HL-60 (cell line): ENCODE data around the gene NTNG2.

Source experiments
- DNase-seq, 2 experiments: peaks; one replicate each; pipeline ENCODE4 v3.0.0-alpha.2; 2010 to 2020; ENCODE audit warnings: low read depth in 1 of 2, low spot score in 1 of 2
- H3K27ac ChIP-seq: fragments of 250-450 bp; sonication (Bioruptor Pico); replicated peaks from 2 replicates; pipeline ENCODE4 v1.5.1; 2020; ENCODE audit warnings: mild to moderate bottlenecking, moderate library complexity
- H3K27me3 ChIP-seq: fragments of 250-450 bp; sonication (Bioruptor Pico); 2 replicates; pipeline ENCODE4 v1.5.1; 2021; ENCODE audit warnings: mild to moderate bottlenecking, moderate library complexity; ENCODE audit not compliant: insufficient read depth, poor library complexity, severe bottlenecking
- H3K4me3 ChIP-seq: replicated peaks from 2 replicates; pipeline ENCODE4 v1.5.1; 2011; ENCODE audit warnings: mild to moderate bottlenecking, control low read depth, low read length; ENCODE audit not compliant: insufficient read depth
- CTCF ChIP-seq: IDR thresholded peaks from one replicate; pipeline ENCODE4 v1.5.1; 2011; ENCODE audit warnings: low read length, control low read depth, inconsistent platforms; ENCODE audit not compliant: insufficient read depth
- GABPA ChIP-seq: IDR thresholded peaks from 2 replicates; pipeline ENCODE4 v1.6.1; 2012; ENCODE audit warnings: low read depth
- POLR2AphosphoS5 ChIP-seq: IDR thresholded peaks from 2 replicates; pipeline ENCODE4 v1.6.1; 2012; ENCODE audit warnings: low read depth
- REST ChIP-seq: IDR thresholded peaks from 2 replicates; pipeline ENCODE4 v1.6.1; 2012; ENCODE audit warnings: low read depth; ENCODE audit not compliant: insufficient replicate concordance
- SPI1 ChIP-seq: IDR thresholded peaks from 2 replicates; pipeline ENCODE4 v1.6.1; 2012; ENCODE audit warnings: low read depth, mild to moderate bottlenecking, borderline replicate concordance

Gene NTNG2

GRCh38 chr9:132167192-132167591, 5.3 kb downstream of the NTNG2 start:
- no peak overlapping the region for H3K27ac ChIP-seq
- DNase-seq: no peak
- H3K27me3 ChIP-seq: no peaks in the 10 kb centered on the region
- H3K4me3 ChIP-seq: no peak overlapping the region
- TF ChIP-seq REST (no peak), CTCF (no peak), SPI1 (no peak), GABPA (no peak), POLR2AphosphoS5 (no peak)

- no peak for DNase-seq
- no peak overlapping the region for H3K27ac ChIP-seq
- TF ChIP-seq POLR2AphosphoS5: no peak
- no peak for TF ChIP-seq GABPA
- TF ChIP-seq SPI1: no peak
- no peak for TF ChIP-seq REST
- no peak for TF ChIP-seq CTCF
- no peaks in the 10 kb centered on the region for H3K27me3 ChIP-seq
- no peak overlapping the region for H3K4me3 ChIP-seq
Observed at GRCh38 chr9:132168347-132168746, 6.5 kb downstream of the NTNG2 start.

GRCh38 chr9:132168851-132169250, 7.0 kb downstream of the NTNG2 start:
- TF ChIP-seq SPI1 (no peak), GABPA (no peak), CTCF (no peak), REST (no peak), POLR2AphosphoS5 (no peak)
- DNase-seq: no peak
- no peaks in the 10 kb centered on the region for H3K27me3 ChIP-seq

More at GRCh38 chr9:132168851-132169250, 7.0 kb downstream of the NTNG2 start:
- H3K4me3 ChIP-seq: no peak overlapping the region
- H3K27ac ChIP-seq: no peak overlapping the region
